Caki2 (cell line): ENCODE data around the gene BEX2. TPM values are rescaled to one million over a fixed set of nuclear protein-coding genes. Genes with fewer than 3 reads are reported as not detected.

Source experiments
- DNase-seq: peaks from one replicate; pipeline ENCODE4 v3.0.0-alpha.2; 2015; ENCODE audit warnings: low read depth
- in situ Hi-C: cut with HindIII; loops from 2 replicates; pipeline ENCODE4 v1.10.0; 2016; ENCODE audit warnings: low sequenced_read_pairs, low pct_unique_long_range_greater_than_20kb, mixed read lengths
- total RNA-seq: library from RNA; depleted of rRNA; stranded (reverse); fragments of >200 nt; shearing (Covaris generic); gene quantifications from 2 replicates; pipeline ENCODE4 v1.2.3, GENCODE V29; 2014; ENCODE audit warnings: low replicate concordance; rRNA removed

The BEX2 gene
- total RNA-seq, 1 experiment from 2014 or later, result 15.0 TPM

DNA sequence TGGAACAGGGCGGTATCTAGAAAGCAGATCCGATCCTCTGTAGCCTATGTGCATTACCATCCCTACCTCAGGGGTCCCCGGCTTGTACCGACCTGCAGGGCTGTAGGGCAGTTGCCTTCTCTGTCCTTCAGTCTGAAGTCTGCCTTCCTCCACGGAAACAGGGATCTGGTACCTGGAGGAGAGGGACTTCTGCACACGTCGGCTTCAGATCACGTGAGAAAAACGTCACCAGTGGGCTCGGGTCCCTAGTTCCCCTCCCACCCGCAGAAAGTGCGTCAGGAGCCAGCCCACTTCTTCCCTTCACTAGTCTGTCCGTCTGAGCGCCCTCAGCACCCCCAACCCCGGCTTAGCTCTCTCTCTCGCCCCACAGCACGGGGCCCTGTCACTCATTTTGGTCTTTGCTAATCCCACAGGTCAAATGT is 34.2 kb downstream of the BEX2 start, which contains the start of gene TCEAL5:
Gene TCEAL5 (minus strand): TSS at position 170 of the 422 bp plus-strand sequence. CDS start 2,187 bp downstream, outside the sequence.
- no peak for DNase-seq
- in situ Hi-C loops, result no loop called here

DNA sequence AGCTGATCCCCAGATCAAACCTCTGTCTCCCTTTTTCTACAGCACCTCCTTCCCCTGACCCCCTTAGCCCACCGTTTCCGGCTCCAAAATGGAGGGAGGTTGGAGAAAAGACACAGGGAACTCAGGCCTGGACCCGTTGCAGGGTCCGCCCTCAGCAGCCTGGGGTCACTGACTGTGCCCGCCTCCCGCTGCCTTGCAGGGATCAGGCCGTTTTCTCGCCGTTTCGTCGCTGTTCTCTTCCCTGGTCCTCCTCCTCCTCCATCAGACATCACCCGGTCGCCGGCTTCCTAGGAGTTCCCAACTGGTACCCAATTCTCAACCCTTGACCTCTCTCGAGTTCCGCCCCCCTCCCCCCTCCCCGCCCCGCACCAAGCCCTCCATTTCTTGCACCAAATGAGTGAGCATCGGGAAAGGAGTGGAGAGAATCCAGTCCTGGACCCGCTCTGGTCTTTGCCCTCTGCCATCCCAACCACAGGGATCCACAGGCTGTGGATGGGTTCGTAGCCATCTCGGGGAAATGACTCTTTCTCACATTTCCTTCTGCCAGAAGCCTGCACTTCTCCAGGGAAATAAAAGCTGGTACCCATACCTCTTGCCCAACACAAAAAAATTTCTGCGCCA is 34.7 kb downstream of the BEX2 start:
- in situ Hi-C loops, result no loop called here
- no peak for DNase-seq

DNA sequence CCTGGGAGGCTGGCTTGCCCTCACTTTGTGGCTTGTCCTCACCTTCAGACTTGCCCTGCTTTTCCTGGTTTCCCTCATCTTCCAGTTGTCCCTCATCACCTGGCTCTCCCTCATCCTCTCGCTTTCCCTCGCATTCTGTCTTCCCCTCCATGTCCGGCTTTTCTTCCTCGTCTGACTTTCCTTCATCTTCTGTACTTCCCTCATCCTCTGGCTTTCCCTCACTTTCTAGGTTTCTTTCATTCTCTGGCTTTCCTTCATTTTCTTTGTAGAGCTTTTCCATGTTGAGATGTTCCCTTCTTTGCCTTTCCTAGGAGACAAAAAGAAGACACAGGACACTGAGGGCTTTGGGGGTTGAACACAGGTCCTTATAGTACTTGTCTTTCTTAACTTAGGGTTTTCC is 36.5 kb downstream of the BEX2 start:
- DNase-seq, result no peak
- in situ Hi-C loops, result no loop called here

Other genes with a start within 250 kb of the BEX2 start
- not detected in 2 replicates for gene BEX1, start 246.8 kb downstream of the BEX2 start, total RNA-seq
- gene NXF3, start 217.8 kb downstream of the BEX2 start, total RNA-seq, result not detected in 2 replicates
- gene BEX4, start 95.9 kb downstream of the BEX2 start, total RNA-seq, result 13.1 and 24.1 TPM in 2 replicates
- gene TCEAL8, start 55.8 kb downstream of the BEX2 start, total RNA-seq, result 111 and 123 TPM in 2 replicates
- not detected in 2 replicates for gene TCEAL5, start 34.2 kb downstream of the BEX2 start, total RNA-seq
- gene TCEAL7, start 19.2 kb upstream of the BEX2 start, total RNA-seq, result not detected in 2 replicates
- 52.9 and 53.6 TPM in 2 replicates for gene TCEAL9, start 45.5 kb upstream of the BEX2 start, total RNA-seq
- 289 and 328 TPM in 2 replicates for gene BEX3, start 65.5 kb upstream of the BEX2 start, total RNA-seq
- not detected in 2 replicates for gene RAB40A, start 208.5 kb upstream of the BEX2 start, total RNA-seq